Mammary epithelial cell (primary cell): ENCODE data around the gene C3orf62.
"Not testable (repeated sequence)": the region's sequence is repeated elsewhere in the genome, so short reads cannot be mapped to it uniquely, and the experiment has no call there.

Source experiments
- EZH2 ChIP-seq: IDR thresholded peaks from 2 replicates; pipeline ENCODE4 v1.6.1; 2012; ENCODE audit warnings: low read length, inconsistent platforms, borderline replicate concordance
- TF ChIP-seq, protein P1 (sequence below), 2 donors: IDR thresholded peaks in 1 of 2; conservative IDR thresholded peaks in 1 of 2; 2 replicates each; pipeline ENCODE4 v1.5.1; 2011 to 2012; ENCODE audit warnings: inconsistent platforms in 2 of 2, low read length in 2 of 2, mild to moderate bottlenecking in 2 of 2, control low read depth in 1 of 2, low read depth in 1 of 2; ENCODE audit not compliant: insufficient read depth in 1 of 2; ENCODE audit errors: extremely low read depth in 1 of 2

GRCh38 chr3:49220985-49221563 lies 56.0 kb downstream of the C3orf62 start:
- TF ChIP-seq, protein P1, sequence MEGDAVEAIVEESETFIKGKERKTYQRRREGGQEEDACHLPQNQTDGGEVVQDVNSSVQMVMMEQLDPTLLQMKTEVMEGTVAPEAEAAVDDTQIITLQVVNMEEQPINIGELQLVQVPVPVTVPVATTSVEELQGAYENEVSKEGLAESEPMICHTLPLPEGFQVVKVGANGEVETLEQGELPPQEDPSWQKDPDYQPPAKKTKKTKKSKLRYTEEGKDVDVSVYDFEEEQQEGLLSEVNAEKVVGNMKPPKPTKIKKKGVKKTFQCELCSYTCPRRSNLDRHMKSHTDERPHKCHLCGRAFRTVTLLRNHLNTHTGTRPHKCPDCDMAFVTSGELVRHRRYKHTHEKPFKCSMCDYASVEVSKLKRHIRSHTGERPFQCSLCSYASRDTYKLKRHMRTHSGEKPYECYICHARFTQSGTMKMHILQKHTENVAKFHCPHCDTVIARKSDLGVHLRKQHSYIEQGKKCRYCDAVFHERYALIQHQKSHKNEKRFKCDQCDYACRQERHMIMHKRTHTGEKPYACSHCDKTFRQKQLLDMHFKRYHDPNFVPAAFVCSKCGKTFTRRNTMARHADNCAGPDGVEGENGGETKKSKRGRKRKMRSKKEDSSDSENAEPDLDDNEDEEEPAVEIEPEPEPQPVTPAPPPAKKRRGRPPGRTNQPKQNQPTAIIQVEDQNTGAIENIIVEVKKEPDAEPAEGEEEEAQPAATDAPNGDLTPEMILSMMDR (conservative IDR thresholded peaks at IDR 0.05 in 1 of 2, IDR thresholded peaks at IDR 0.05 in 1 of 2; ENCODE audit: extremely low read depth in 1 of 2, insufficient read depth in 1 of 2, low read depth in 1 of 2, low read length in 2 of 2) = not testable (repeated sequence)
- not testable (repeated sequence) for TF ChIP-seq EZH2
